Measurements from ENCODE around the gene HSP90AA1. TPM values are rescaled to one million over a fixed set of nuclear protein-coding genes. Genes with fewer than 3 reads are reported as not detected.

HSP90AA1 gene
- total and polyA plus RNA-seq, 2 experiments from 2014 or later = 1,401 to 2,107 TPM

- Histone ChIP-seq H3K4me3 (no peak overlapping the region), H4K20me1 (replicated peaks; ENCODE audit: insufficient read depth) (peaks cover 58% of the 10 kb centered on the region), H3F3A (replicated peaks; ENCODE audit: low read depth) (peaks cover 69% of the 10 kb centered on the region), H3K27me3 (ENCODE audit: insufficient read depth) (no peaks in the 10 kb centered on the region), H3K4me2 (no peak overlapping the region; the same call in 1 of the 2 replicates), H3K4me1 (ENCODE audit: insufficient read depth) (peaks cover 28% of the 10 kb centered on the region), H3K27ac (ENCODE audit: low read depth) (0 out of 2 replicates have a peak overlapping the region, but pooled peaks have one; percentile 55), H3K9me2 (ENCODE audit: insufficient read depth) (no peaks in the 10 kb centered on the region), H3K79me2 (replicated peaks; ENCODE audit: insufficient read depth) (peaks cover 48% of the 10 kb centered on the region), H2AFZ (no peak overlapping the region), H3K36me3 (ENCODE audit: insufficient read depth) (peaks cover 68% of the 10 kb centered on the region)
- TF ChIP-seq ZNF114 (CRISPR knock-in tag; IDR thresholded peaks at IDR 0.05) = no peak
- no peak for TF ChIP-seq EZH2 (IDR thresholded peaks at IDR 0.05; ENCODE audit: low read depth, unreplicated experiment)
- TF ChIP-seq ETS1 (IDR thresholded peaks at IDR 0.05) = no peak
- no peak for TF ChIP-seq ZNF331 (CRISPR knock-in tag; IDR thresholded peaks at IDR 0.05; ENCODE audit: low read depth)
- no peak for TF ChIP-seq CREB1 (CRISPR knock-in tag; IDR thresholded peaks at IDR 0.05; ENCODE audit: low read depth)
- TF ChIP-seq ZNF462 (CRISPR knock-in tag; IDR thresholded peaks at IDR 0.05) = no peak
- no peak for TF ChIP-seq NANOG (IDR thresholded peaks at IDR 0.05; ENCODE audit: borderline replicate concordance)
- no peak for TF ChIP-seq STAT1 (IDR thresholded peaks at IDR 0.05; ENCODE audit: unreplicated experiment)
- no peak for TF ChIP-seq CTCF (conservative IDR thresholded peaks at IDR 0.05; ENCODE audit: low read depth in 2 of 2)
- TF ChIP-seq POLR2AphosphoS5 (IDR thresholded peaks at IDR 0.05; ENCODE audit: low read depth) = no peak
- no peak for TF ChIP-seq JUNB (IDR thresholded peaks at IDR 0.05; ENCODE audit: unreplicated experiment)
- no peak for TF ChIP-seq EZH2phosphoT487 (IDR thresholded peaks at IDR 0.05; ENCODE audit: unreplicated experiment)
- no peak for TF ChIP-seq REST (IDR thresholded peaks at IDR 0.05; ENCODE audit: unreplicated experiment)
- Mint-ChIP-seq H3K9me3 (no peaks in the 10 kb centered on the region), H3K4me3 (no peak overlapping the region), H3K27me3 (ENCODE audit: insufficient read depth, low read depth, poor library complexity) (peaks cover 18% of the 10 kb centered on the region), H3K36me3 (ENCODE audit: low read depth) (peaks cover 97% of the 10 kb centered on the region), H3K4me1 (peaks cover 26% of the 10 kb centered on the region), H3K27ac (no peak overlapping the region)
- ATAC-seq (no peak), DNase-seq (ENCODE audit: low spot score) (no peak)
Measured at GRCh38 chr14:102081231-102082080, 5.4 kb downstream of the HSP90AA1 start.

Measured in GM23338 (cell line).